Neural progenitor cell (in vitro differentiated cells): Measurements from ENCODE around the gene UNC13B.

Source experiments
- CTCF ChIP-seq: fragments of 200-600 bp; sonication (generic); IDR thresholded peaks from 2 replicates; pipeline ENCODE4 v1.5.1; 2017; ENCODE audit warnings: antibody characterized with exemption, mild to moderate bottlenecking
- EZH2phosphoT487 ChIP-seq: fragments of 200-600 bp; sonication (generic); IDR thresholded peaks from 2 replicates; pipeline ENCODE4 v1.6.1; 2017; ENCODE audit warnings: antibody characterized with exemption

- TF ChIP-seq CTCF (no peak), EZH2phosphoT487 (no peak)
Observed at GRCh38 chr9:35279946-35280345, 118.1 kb downstream of the UNC13B start.
